A549 (cell line): Measurements from ENCODE around the gene XIRP1. TPM values are rescaled to one million over a fixed set of nuclear protein-coding genes. Genes with fewer than 3 reads are reported as not detected.

ENCODE experiments used
- ATAC-seq, 2 experiments: fragments of 200-7000 bp in 1 of 2; fragments of >200 bp in 1 of 2; cut with Nextera tagmentation in 1 of 2; cut with Tn5 transposase in 1 of 2; 3 replicates each; pipeline versions ENCODE4 v1.8.0 to v1.9.1; 2018 to 2020; ENCODE audit warnings: mild to moderate bottlenecking in 1 of 2, moderate library complexity in 1 of 2
- CTCF ChIA-PET: fragments of 300-600 bp; sonication (Branson Sonifier 250); formaldehyde crosslinking; extraction: SDS; loops from one replicate; lab custom pipeline; 2021; ENCODE audit warnings: antibody characterized with exemption, inconsistent platforms; lab: Yijun Ruan, JAX
- POLR2A ChIA-PET: fragments of 350-600 bp; formaldehyde crosslinking; extraction: SDS; loops from one replicate; lab custom pipeline; 2021; ENCODE audit warnings: antibody characterized with exemption, inconsistent platforms; lab: Yijun Ruan, JAX
- DNase-seq, 2 experiments: peaks; one replicate each; pipeline versions ENCODE4 v3.0.0 to v3.0.0-alpha.2; 2011 to 2016; ENCODE audit warnings: low read depth in 1 of 2, low spot score in 1 of 2
- FAIRE-seq: peaks from 2 replicates; lab custom pipeline; 2011; peaks lifted over from hg19 to GRCh38; lab: Jason Lieb, UNC
- H3K27ac ChIP-seq, 2 experiments: fragments of >200 bp; sonication (Bioruptor Twin); formaldehyde crosslinking; 3 replicates each; pipeline ENCODE4 v1.5.1; 2016 to 2017
- H3K4me1 ChIP-seq: fragments of >200 bp; sonication (Bioruptor Twin); formaldehyde crosslinking; 3 replicates; pipeline ENCODE4 v1.6.1; 2016
- H3K4me2 ChIP-seq: fragments of >200 bp; sonication (Bioruptor Twin); formaldehyde crosslinking; 3 replicates; pipeline ENCODE4 v1.6.1; 2016
- H3K4me3 ChIP-seq: fragments of >200 bp; sonication (Bioruptor Twin); formaldehyde crosslinking; 3 replicates; pipeline ENCODE4 v1.5.1; 2016
- H3K9me3 ChIP-seq: fragments of >200 bp; sonication (Bioruptor Twin); formaldehyde crosslinking; 3 replicates; pipeline ENCODE4 v1.6.1; 2016
- BHLHE40 ChIP-seq: IDR thresholded peaks from 2 replicates; pipeline ENCODE4 v1.6.1; 2012; ENCODE audit warnings: low read depth, low read length, inconsistent platforms
- CBX2 ChIP-seq: fragments of 200-600 bp; sonication (generic); IDR thresholded peaks from 2 replicates; pipeline ENCODE4 v1.6.1; 2016; ENCODE audit warnings: low read depth, mild to moderate bottlenecking, borderline replicate concordance
- CHD4 ChIP-seq: fragments of 200-600 bp; sonication (generic); IDR thresholded peaks from 2 replicates; pipeline ENCODE4 v1.6.1; 2016; ENCODE audit warnings: antibody characterized with exemption, mild to moderate bottlenecking, borderline replicate concordance
- EHMT2 ChIP-seq: fragments of 200-600 bp; sonication (generic); IDR thresholded peaks from 2 replicates; pipeline ENCODE4 v1.6.1; 2016; ENCODE audit warnings: antibody characterized with exemption, low read depth, mild to moderate bottlenecking, moderate library complexity
- EP300 ChIP-seq, 2 experiments: fragments of >200 bp; sonication (Bioruptor Twin); formaldehyde crosslinking; IDR thresholded peaks; 2 replicates in 1 of 2; 3 replicates in 1 of 2; pipeline ENCODE4 v1.6.1; 2016 to 2017
- ESRRA ChIP-seq: fragments of 150-350 bp; IDR thresholded peaks from 2 replicates; pipeline ENCODE4 v1.6.1; 2014; ENCODE audit warnings: mild to moderate bottlenecking, low read length, borderline replicate concordance
- FOSL2 ChIP-seq, 2 experiments: fragments of 450-650 bp in 1 of 2; fragments of >200 bp in 1 of 2; sonication (Bioruptor Twin) in 1 of 2; formaldehyde crosslinking; IDR thresholded peaks; 2 replicates each; pipeline versions ENCODE4 v1.5.0 to v1.6.1; 2016 to 2020; ENCODE audit warnings: mild to moderate bottlenecking in 1 of 2, moderate library complexity in 1 of 2
- GATA3 ChIP-seq: IDR thresholded peaks from 2 replicates; pipeline ENCODE4 v1.6.1; 2012; ENCODE audit warnings: borderline replicate concordance
- HEYL ChIP-seq: fragments of 250-450 bp; sonication (Bioruptor Pico); IDR thresholded peaks from 2 replicates; pipeline ENCODE4 v1.8.0; 2021; ENCODE audit warnings: mild to moderate bottlenecking, moderate library complexity
- HOXB5 ChIP-seq: fragments of 250-450 bp; sonication (Bioruptor Pico); IDR thresholded peaks from 2 replicates; pipeline ENCODE4 v1.5.0; 2020; ENCODE audit warnings: mild to moderate bottlenecking, moderate library complexity
- NFE2L2 ChIP-seq: fragments of 150-350 bp; conservative IDR thresholded peaks from 2 replicates; pipeline ENCODE4 v1.6.1; 2014; ENCODE audit warnings: low read length
- RCOR1 ChIP-seq: fragments of 150-350 bp; IDR thresholded peaks from 2 replicates; pipeline ENCODE4 v1.6.1; 2014; ENCODE audit warnings: antibody characterized with exemption, low read length, low read depth
- REST ChIP-seq: fragments of 200-600 bp; sonication (generic); IDR thresholded peaks from 2 replicates; pipeline ENCODE4 v1.6.1; 2016; ENCODE audit warnings: antibody characterized with exemption, mild to moderate bottlenecking, moderate library complexity
- SMC3 ChIP-seq: fragments of >200 bp; sonication (Bioruptor Twin); formaldehyde crosslinking; IDR thresholded peaks from 3 replicates; pipeline ENCODE4 v1.6.1; 2018; ENCODE audit warnings: inconsistent platforms
- TP53 ChIP-seq: fragments of 250-450 bp; sonication (Bioruptor Pico); IDR thresholded peaks from 2 replicates; pipeline ENCODE4 v1.5.0; 2021; ENCODE audit warnings: mild to moderate bottlenecking, moderate library complexity
- WGBS: methylation state at CpG from one replicate; pipeline ENCODE4 v1.1.6; 2017; ENCODE audit errors: missing lambda C conversion rate; 5-methylcytosine and 5-hydroxymethylcytosine counted together
- polyA plus RNA-seq, 4 experiments: library from polyadenylated mRNA; depleted of rRNA in 3 of 4; stranded (reverse); fragments of >200 nt; fragmentation: RNase III in 1 of 4; extraction: RNeasy Plus Mini Kit Qiagen cat#74134 plus additional on column Dnase treatment in 1 of 4; gene quantifications; 2 replicates in 3 of 4; 3 replicates in 1 of 4; pipeline ENCODE4 v1.2.3, GENCODE V29; 2011 to 2017
- TF ChIP-seq, protein P1 (sequence below): fragments of 250-450 bp; sonication (Bioruptor Pico); IDR thresholded peaks from 2 replicates; pipeline ENCODE4 v1.5.0; 2020; ENCODE audit warnings: low read depth, mild to moderate bottlenecking, moderate library complexity
- TF ChIP-seq, protein P2 (sequence below): IDR thresholded peaks from 2 replicates; pipeline ENCODE4 v1.6.1; 2012
- TF ChIP-seq, protein P3 (sequence below): fragments of 150-350 bp; IDR thresholded peaks from 2 replicates; pipeline ENCODE4 v1.6.1; 2014; ENCODE audit warnings: low read depth, mild to moderate bottlenecking, low read length
- TF ChIP-seq, protein P4 (sequence below): fragments of >200 bp; sonication (Bioruptor Twin); formaldehyde crosslinking; IDR thresholded peaks from 2 replicates; pipeline ENCODE4 v1.6.1; 2016

The XIRP1 gene
- polyA plus RNA-seq, 2 of the 4 experiments (the other 2 are of a cell fraction), result not detected

- POLR2A ChIA-PET, result no interaction called here
- TF ChIP-seq SMC3, result no peak
- TF ChIP-seq, protein P1, sequence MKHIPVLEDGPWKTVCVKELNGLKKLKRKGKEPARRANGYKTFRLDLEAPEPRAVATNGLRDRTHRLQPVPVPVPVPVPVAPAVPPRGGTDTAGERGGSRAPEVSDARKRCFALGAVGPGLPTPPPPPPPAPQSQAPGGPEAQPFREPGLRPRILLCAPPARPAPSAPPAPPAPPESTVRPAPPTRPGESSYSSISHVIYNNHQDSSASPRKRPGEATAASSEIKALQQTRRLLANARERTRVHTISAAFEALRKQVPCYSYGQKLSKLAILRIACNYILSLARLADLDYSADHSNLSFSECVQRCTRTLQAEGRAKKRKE (CRISPR knock-in tag), result no peak
- TF ChIP-seq HOXB5 (CRISPR knock-in tag), result no peak
- TF ChIP-seq, protein P2, sequence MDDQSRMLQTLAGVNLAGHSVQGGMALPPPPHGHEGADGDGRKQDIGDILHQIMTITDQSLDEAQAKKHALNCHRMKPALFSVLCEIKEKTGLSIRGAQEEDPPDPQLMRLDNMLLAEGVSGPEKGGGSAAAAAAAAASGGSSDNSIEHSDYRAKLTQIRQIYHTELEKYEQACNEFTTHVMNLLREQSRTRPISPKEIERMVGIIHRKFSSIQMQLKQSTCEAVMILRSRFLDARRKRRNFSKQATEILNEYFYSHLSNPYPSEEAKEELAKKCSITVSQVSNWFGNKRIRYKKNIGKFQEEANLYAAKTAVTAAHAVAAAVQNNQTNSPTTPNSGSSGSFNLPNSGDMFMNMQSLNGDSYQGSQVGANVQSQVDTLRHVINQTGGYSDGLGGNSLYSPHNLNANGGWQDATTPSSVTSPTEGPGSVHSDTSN, result no peak
- TF ChIP-seq CHD4, result no peak
- TF ChIP-seq FOSL2 (IDR thresholded peaks at IDR 0.05), result no peak
- no peak for TF ChIP-seq FOSL2 (CRISPR knock-in tag; IDR thresholded peaks at IDR 0.05)
- no peak for TF ChIP-seq EP300 (IDR thresholded peaks at IDR 0.05)
- TF ChIP-seq, all 56 proteins: peak for 0
- Histone ChIP-seq H3K27ac (no peak overlapping the region), H3K4me1 (peaks cover 25% of the 10 kb centered on the region; the same call in 2 of the 3 replicates), H3K9me3 (no peaks in the 10 kb centered on the region), H3K4me3 (no peak overlapping the region), H3K4me2 (no peak overlapping the region)
- FAIRE-seq, result no peak
- no peak for ATAC-seq
- CTCF ChIA-PET, result interaction anchor here (1.5 to 1.7 kb wide), 2 partner anchors 12 to 38 kb away, joined by 5 to 6 read pairs; no protein-coding TSS in a partner anchor
- DNase-seq, result no peak
- 60% methylated on average over 3 of the region's 3 CpGs for WGBS
Observed at GRCh38 chr3:39164414-39164813, 28.0 kb downstream of the XIRP1 start.

DNA sequence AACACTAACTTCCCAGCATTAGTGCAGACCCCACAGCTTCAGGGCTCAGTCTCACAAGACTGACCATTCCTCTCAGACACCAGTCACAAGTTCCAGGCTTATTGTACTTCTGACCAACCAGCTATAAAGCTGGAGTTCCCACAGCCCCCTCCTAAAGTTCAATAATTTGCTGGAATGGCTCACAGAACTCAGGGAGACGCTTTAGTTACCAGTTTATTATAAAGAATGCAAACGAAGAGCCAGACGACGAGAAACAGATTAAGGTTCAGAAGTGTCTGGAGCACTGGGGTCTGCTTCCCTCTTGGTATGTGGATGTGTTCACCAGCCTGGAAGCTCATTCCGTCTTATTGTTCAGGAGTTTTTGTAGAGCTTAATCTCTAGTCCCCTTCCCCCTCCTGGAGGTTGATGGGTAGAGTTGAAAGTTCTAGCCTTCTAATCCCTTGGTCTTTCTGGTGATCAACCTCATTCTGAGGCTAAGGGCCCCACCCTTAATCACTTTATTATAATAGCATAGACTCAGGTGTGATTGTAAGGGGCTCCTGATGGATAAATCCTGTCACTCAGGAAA lies 34.2 kb downstream of the XIRP1 start:
- no peak overlapping the region for H3K4me2 ChIP-seq
- ChIA-PET POLR2A (interaction anchor here (1.3 kb wide), 1 partner anchor 20 kb away, joined by 4 read pairs; no protein-coding TSS in a partner anchor), CTCF (interaction anchor here (0.7 to 2.6 kb wide), 6 partner anchors 11 to 130 kb away, joined by 3 to 7 read pairs (median 4); no protein-coding TSS in a partner anchor)
- FAIRE-seq, result no peak
- TF ChIP-seq REST (no peak), HEYL (CRISPR knock-in tag) (no peak)
- WGBS, result 76% methylated on average over 5 of the region's 5 CpGs
- DNase-seq, result no peak
- H3K4me3 ChIP-seq, result no peak overlapping the region
- no peak for ATAC-seq
- no peak overlapping the region for H3K27ac ChIP-seq
- peaks cover 7% of the 10 kb centered on the region for H3K4me1 ChIP-seq
- no peaks in the 10 kb centered on the region for H3K9me3 ChIP-seq

DNA sequence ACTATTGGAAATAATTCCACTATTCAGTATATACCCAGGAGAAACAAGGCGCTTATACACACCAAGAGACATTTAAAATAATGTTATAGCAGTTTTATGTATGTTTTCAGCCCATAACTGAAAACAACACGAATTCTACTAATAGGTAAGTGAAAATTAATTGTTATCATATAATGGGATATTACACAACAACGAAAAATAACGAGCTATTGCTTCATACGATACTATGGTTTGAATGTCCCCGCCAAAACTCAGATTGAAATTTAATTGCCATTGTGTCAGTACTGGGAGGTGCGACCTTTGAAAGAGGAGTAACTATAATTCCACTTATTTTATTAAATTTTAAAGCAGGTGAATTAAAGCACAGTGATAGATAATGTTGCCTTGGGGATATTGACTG lies 35.0 kb downstream of the XIRP1 start:
- POLR2A ChIA-PET, result no interaction called here
- H3K4me3 ChIP-seq, result no peak overlapping the region
- H3K4me2 ChIP-seq, result no peak overlapping the region
- CTCF ChIA-PET, result interaction anchor here (1.7 to 2.3 kb wide), 3 partner anchors 20 to 32 kb away, joined by 3 to 7 read pairs (median 5); no protein-coding TSS in a partner anchor
- peaks cover 7% of the 10 kb centered on the region for H3K4me1 ChIP-seq
- no peaks in the 10 kb centered on the region for H3K9me3 ChIP-seq
- no peak for DNase-seq
- no peak for FAIRE-seq
- no peak overlapping the region for H3K27ac ChIP-seq
- ATAC-seq, result no peak
- 67% methylated on average over 7 of the region's 7 CpGs for WGBS
- TF ChIP-seq, protein P3, sequence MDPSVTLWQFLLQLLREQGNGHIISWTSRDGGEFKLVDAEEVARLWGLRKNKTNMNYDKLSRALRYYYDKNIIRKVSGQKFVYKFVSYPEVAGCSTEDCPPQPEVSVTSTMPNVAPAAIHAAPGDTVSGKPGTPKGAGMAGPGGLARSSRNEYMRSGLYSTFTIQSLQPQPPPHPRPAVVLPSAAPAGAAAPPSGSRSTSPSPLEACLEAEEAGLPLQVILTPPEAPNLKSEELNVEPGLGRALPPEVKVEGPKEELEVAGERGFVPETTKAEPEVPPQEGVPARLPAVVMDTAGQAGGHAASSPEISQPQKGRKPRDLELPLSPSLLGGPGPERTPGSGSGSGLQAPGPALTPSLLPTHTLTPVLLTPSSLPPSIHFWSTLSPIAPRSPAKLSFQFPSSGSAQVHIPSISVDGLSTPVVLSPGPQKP, result no peak
- TF ChIP-seq, protein P1 (CRISPR knock-in tag), result no peak
- TF ChIP-seq REST (no peak), CBX2 (no peak), NFE2L2 (no peak), TP53 (CRISPR knock-in tag) (no peak), SMC3 (no peak), ESRRA (no peak), CHD4 (no peak), BHLHE40 (no peak), EHMT2 (no peak), RCOR1 (no peak), GATA3 (no peak), EP300 (IDR thresholded peaks at IDR 0.05) (no peak)
- TF ChIP-seq, protein P4, sequence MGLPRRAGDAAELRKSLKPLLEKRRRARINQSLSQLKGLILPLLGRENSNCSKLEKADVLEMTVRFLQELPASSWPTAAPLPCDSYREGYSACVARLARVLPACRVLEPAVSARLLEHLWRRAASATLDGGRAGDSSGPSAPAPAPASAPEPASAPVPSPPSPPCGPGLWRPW, result no peak
